ENCODE measurements around the gene PIANP.

Gene PIANP

GRCh38 chr12:6696690-6697583 lies 3.7 kb downstream of the PIANP start:
- DNase-seq (ENCODE audit: low read depth): peak; percentile 18
- no peak overlapping the region for H3K4me3 ChIP-seq (ENCODE audit: low read depth, low read length)
- no peak for TF ChIP-seq CTCF (IDR thresholded peaks at IDR 0.05; ENCODE audit: low read depth, low read length, missing control alignments)

- no peak overlapping the region for H3K4me3 ChIP-seq (ENCODE audit: low read depth, low read length)
- DNase-seq (ENCODE audit: low read depth): no peak
- no peak for TF ChIP-seq CTCF (IDR thresholded peaks at IDR 0.05; ENCODE audit: low read depth, low read length, missing control alignments)
These were observed 5.1 kb downstream of the PIANP start for GRCh38 chr12:6695313-6696045.

DNA sequence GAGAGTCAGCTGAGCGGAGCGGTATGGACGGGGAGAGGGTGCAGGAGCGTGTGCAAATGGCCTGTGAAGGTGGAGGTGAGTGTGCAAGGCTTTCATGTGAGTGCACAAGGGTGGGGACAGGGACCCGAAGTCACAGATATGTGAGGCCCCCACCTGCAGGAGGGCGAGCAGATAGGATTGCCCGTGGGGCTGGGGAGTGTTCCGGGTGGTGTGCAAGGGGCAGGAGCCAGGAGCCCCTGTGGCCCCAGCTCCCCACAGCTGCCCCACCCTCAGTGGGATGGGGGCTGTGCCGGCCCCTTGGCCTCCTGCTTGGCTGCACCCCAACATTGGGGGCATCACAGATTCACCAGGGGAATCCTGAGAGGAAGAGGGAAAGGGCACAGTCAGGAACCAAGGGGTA lies 5.9 kb downstream of the PIANP start:
- DNase-seq (ENCODE audit: low read depth): no peak
- no peak overlapping the region for H3K4me3 ChIP-seq (ENCODE audit: low read depth, low read length)
- TF ChIP-seq CTCF (IDR thresholded peaks at IDR 0.05; ENCODE audit: low read depth, low read length, missing control alignments): no peak

DNA sequence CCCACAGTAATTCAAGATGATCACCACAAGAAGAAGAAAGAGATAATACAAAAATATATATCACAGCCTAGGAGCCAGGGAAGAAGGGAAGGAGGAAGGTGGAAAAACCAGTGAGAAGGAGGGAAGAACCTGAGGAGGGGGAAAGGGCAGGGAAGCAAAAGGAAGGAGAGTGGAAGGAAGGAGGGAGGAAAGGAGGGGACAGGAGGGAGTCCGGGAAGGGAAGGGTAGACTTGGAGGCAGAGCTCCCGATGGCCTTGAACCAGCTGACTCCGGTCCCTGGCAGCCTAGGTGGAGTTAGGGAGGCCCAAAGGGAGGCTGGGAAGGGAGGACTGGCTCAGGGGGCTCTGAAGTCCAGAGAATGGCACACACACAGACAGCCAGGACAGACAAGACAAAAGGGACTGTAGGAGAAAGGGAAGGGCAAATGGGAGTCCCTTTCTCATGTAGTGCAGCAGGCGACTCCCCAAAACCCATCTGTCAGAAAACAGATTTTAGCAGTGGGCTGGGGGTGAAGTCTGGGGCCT lies 6.7 kb downstream of the PIANP start:
- no peak for TF ChIP-seq CTCF (IDR thresholded peaks at IDR 0.05; ENCODE audit: low read depth, low read length, missing control alignments)
- no peak overlapping the region for H3K4me3 ChIP-seq (ENCODE audit: low read depth, low read length)
- no peak for DNase-seq (ENCODE audit: low read depth)

DNA sequence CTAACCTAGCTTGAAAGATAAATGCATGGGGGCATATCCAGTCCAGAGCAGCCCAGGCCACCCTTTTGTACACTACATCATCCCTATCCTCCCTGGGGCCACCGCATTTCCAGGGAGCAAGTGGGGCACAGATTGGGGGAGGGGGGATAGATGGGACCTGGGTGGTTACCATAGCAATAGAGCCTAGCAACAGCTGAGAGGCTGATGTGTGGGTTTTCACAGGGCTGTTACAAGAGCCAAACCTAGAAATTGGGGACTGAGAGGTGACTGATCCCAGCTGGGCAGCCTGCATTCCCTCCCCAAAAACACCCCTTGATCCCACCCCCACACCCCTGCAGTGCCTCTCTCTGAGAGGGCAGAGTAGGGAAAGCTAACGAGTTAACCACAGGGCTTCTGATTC lies 7.7 kb downstream of the PIANP start:
- DNase-seq (ENCODE audit: low read depth): no peak

GRCh38 chr12:6691473-6691872 lies 9.1 kb downstream of the PIANP start:
- no peak overlapping the region for H3K4me3 ChIP-seq (ENCODE audit: low read depth, low read length)
- no peak for DNase-seq (ENCODE audit: low read depth)
- no peak for TF ChIP-seq CTCF (IDR thresholded peaks at IDR 0.05; ENCODE audit: low read depth, low read length, missing control alignments)

More for the DNA sequence above, 7.7 kb downstream of the PIANP start:
- H3K4me3 ChIP-seq (ENCODE audit: low read depth, low read length): no peak overlapping the region
- no peak for TF ChIP-seq CTCF (IDR thresholded peaks at IDR 0.05; ENCODE audit: low read depth, low read length, missing control alignments)
